NT2/D1 (cell line): Measurements from ENCODE around the gene NAV2.

Experiments
- SUZ12 ChIP-seq: IDR thresholded peaks from 2 replicates; pipeline ENCODE4 v1.6.1; 2011; ENCODE audit not compliant: insufficient read length, insufficient read depth; ENCODE audit errors: extremely low read depth
- ZNF274 ChIP-seq: IDR thresholded peaks from 2 replicates; pipeline ENCODE4 v1.6.1; 2011; ENCODE audit warnings: mild to moderate bottlenecking, low read depth, low read length

GRCh38 chr11:19866037-19866436, 153.4 kb downstream of the NAV2 start:
- no peak for TF ChIP-seq SUZ12
- no peak for TF ChIP-seq ZNF274
